Upper lobe of left lung (tissue), 4 donors: Measurements from ENCODE around the gene CD69.

ENCODE experiments used
- EP300 ChIP-seq, 4 donors: sonication (generic); formaldehyde crosslinking; IDR thresholded peaks; one replicate each; pipeline ENCODE4 v1.5.1; 2017; ENCODE audit warnings: antibody characterized with exemption in 4 of 4, control low read depth in 2 of 4
- POLR2A ChIP-seq, 4 donors: fragments of 450-650 bp; IDR thresholded peaks; one replicate each; pipeline ENCODE4 v1.5.1; 2016 to 2017; ENCODE audit warnings: antibody characterized with exemption in 4 of 4, mild to moderate bottlenecking in 2 of 4
- TF ChIP-seq, protein P1 (sequence below), 6 experiments: fragments of 450-650 bp in 4 of 6; fragments of 200-600 bp in 2 of 6; sonication (generic) in 2 of 6; IDR thresholded peaks; one replicate each; pipeline ENCODE4 v1.5.1; 2016 to 2019; ENCODE audit warnings: antibody characterized with exemption in 6 of 6

- no peak for TF ChIP-seq POLR2A (IDR thresholded peaks at IDR 0.05)
- TF ChIP-seq, protein P1, sequence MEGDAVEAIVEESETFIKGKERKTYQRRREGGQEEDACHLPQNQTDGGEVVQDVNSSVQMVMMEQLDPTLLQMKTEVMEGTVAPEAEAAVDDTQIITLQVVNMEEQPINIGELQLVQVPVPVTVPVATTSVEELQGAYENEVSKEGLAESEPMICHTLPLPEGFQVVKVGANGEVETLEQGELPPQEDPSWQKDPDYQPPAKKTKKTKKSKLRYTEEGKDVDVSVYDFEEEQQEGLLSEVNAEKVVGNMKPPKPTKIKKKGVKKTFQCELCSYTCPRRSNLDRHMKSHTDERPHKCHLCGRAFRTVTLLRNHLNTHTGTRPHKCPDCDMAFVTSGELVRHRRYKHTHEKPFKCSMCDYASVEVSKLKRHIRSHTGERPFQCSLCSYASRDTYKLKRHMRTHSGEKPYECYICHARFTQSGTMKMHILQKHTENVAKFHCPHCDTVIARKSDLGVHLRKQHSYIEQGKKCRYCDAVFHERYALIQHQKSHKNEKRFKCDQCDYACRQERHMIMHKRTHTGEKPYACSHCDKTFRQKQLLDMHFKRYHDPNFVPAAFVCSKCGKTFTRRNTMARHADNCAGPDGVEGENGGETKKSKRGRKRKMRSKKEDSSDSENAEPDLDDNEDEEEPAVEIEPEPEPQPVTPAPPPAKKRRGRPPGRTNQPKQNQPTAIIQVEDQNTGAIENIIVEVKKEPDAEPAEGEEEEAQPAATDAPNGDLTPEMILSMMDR (IDR thresholded peaks at IDR 0.05), result no peak
- TF ChIP-seq EP300 (IDR thresholded peaks at IDR 0.05), result no peak
These were observed 36.3 kb upstream of the CD69 start for GRCh38 chr12:9796971-9797370.
